MV-4-11 (cell line): ENCODE measurements around the gene INPP5D.
"Not testable (repeated sequence)": the region's sequence is repeated elsewhere in the genome, so short reads cannot be mapped to it uniquely, and the experiment has no call there.

Experiments used
- DNase-seq: peaks from one replicate; lab custom pipeline; 2025; lab: John Stamatoyannopoulos, UW

The INPP5D gene

DNA sequence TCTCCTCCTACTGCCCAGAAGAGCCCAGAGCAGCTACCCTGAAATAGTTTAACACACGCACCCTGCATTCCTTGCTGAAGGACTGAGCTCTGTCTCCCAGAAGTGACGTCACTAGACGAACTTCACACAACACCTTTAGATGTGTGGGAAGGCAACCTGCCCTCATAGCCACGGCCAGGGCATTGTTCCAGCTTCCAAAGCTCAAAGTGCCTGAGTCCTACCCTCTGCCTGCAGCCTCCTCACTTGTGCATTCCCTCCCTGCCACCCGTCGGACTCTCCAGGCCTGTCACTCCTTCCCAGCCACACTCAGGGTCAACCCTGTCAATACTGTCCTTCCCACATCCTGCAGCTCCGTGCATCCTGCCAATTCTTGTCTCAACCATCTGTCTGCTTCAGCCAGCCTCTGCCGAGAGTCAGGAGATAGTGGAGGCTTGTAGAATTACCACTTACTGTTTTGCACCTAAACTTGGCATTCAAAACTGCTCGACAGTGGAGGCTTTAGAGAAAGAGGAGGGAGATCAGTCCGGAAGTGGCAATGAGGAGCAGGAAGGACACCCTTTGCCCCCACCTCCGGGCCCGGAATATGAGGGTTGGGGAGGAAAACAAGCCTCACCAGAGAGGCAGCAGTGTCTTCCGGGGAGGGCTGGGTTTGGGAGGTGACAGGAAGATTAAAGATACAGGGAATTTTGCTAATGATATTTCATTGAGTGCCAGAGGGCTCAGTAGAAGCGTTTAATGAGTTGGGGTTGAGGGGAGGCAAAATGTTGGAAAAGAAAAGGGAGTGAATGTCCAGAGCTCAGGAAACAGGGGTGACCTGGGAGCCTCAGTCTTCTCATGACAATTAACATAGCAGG, 119.1 kb downstream of the INPP5D start:
- no peak for DNase-seq

- DNase-seq, result peak; percentile 41
Observed at GRCh38 chr2:233179848-233180366, 119.8 kb downstream of the INPP5D start.

DNA sequence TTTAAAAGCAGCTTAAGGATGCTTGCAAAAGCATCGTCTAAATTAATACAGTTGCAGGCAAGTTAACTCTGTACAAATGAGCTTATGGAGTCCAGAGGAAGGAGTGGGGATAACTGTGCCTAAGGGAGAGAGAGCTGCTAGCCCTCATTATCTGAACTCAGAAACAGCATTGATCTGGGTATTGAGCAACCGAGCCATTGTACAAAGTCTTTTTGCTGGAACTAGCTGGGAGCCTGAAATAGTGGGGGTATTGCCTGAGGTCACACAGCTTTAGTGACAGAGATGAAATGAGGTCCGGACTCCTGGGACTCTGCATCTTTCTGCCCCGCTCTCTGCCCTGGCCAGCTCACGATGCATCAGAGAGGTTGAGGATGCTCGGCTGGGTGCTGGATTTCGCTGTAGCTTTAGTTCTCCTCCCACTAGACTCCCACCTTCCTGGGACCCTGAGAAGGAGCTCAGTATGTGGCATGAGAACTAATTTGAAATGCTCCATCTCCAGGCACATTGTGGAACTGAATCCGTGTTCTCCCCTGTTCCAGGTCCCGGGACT, 123.8 kb downstream of the INPP5D start:
- DNase-seq, result no peak

DNA sequence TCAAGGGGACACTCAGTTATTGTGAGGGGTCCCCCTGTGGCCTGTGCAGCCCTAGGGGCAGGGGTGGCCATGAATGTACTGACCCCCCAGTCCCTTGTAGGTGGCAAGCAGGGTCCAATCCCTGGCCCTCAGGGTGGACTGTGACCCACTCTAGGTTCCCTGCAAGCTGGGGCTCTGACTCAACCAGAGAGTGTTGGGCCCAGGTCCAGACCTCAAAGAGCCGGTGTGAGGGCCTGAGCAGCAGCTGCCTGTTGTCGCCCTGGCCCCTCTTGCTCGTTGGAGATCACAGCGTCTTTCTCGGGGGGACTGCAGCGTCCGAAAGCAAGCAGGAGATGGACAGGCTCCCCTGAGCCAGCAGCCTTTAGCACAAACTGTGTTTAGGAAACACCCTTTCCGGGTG, 124.5 kb downstream of the INPP5D start:
- no peak for DNase-seq

DNA sequence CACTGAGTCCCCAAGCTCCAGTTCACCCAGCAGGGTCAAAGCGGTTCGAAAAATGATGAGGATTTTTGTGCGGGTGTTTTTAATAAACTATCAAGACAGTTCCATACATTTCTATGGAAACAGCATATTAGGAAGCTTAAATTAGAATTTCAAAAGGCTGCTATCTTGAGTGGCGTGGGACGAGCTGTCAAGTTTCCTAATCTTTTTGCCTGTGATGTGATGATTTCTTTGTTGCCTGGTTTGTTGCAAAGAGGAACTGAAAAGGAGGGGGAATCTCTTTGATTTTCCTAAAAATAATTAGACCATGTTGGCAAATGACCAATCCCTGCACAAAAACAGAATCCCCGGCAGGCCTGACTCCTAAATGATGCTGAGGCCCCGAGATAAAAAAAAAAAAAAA, 125.2 kb downstream of the INPP5D start:
- peak; percentile 67 for DNase-seq

GRCh38 chr2:233185963-233186362, 125.8 kb downstream of the INPP5D start:
- peak; percentile 85 for DNase-seq

- no peak for DNase-seq
Observed at GRCh38 chr2:233186851-233187250, 126.7 kb downstream of the INPP5D start.

DNA sequence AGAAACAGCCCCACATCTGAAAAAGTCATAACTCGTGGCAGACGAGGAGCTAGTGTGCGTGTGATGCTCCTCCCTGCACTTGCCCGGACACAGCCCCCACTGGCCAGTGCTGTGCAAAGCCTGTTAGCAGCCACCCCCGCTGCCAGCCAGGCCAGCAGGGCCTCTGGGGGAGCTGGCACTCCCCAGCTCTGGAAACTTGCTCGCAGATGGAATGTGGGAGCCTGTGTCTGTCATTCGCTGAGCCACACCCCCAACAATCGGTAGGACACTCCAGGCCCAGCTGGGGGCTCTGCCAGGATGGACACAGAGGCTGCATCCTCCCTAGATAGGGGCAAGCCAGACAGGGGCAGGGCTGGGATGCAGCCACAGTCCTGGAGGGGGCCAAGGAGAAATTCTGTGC, 128.9 kb downstream of the INPP5D start:
- DNase-seq, result no peak

- peak; percentile 73 for DNase-seq
Observed at GRCh38 chr2:233191016-233191415, 130.9 kb downstream of the INPP5D start.

GRCh38 chr2:233193738-233194137, 133.6 kb downstream of the INPP5D start:
- DNase-seq, result no peak

DNA sequence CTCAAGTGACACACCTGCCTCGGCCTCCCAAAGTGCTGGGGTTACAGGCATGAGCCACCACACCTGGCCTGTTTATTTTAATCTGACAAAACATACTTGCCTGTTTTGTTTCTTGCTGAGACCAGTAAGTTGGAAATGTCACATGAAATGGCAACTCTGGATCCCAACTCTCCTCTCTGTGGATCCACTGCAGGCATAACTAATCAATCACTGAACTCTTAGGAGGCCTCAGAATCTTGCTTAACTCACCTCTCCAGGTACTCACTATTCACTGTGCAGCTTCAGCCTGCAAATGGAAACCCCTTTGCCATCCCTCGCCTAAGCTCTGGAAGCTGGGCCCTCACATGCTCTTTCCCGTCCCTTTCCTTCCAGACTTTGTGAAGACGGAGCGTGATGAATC, 134.9 kb downstream of the INPP5D start:
- DNase-seq, result no peak

- DNase-seq, result no peak
Observed at GRCh38 chr2:233197022-233197421, 136.9 kb downstream of the INPP5D start.

DNA sequence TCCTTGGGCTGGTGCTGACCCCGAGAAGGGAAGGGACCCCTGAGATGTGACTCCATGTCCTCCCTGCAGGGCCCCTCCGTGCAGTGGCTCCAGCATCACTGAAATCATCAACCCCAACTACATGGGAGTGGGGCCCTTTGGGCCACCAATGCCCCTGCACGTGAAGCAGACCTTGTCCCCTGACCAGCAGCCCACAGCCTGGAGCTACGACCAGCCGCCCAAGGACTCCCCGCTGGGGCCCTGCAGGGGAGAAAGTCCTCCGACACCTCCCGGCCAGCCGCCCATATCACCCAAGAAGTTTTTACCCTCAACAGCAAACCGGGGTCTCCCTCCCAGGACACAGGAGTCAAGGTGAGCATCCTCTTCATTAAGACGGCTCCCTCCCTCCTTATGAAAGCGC, 137.9 kb downstream of the INPP5D start:
- no peak for DNase-seq

- peak; percentile 50 for DNase-seq
Observed at GRCh38 chr2:233199870-233200269, 139.7 kb downstream of the INPP5D start.

GRCh38 chr2:233200790-233201189, 140.6 kb downstream of the INPP5D start:
- DNase-seq, result not testable (repeated sequence)

DNA sequence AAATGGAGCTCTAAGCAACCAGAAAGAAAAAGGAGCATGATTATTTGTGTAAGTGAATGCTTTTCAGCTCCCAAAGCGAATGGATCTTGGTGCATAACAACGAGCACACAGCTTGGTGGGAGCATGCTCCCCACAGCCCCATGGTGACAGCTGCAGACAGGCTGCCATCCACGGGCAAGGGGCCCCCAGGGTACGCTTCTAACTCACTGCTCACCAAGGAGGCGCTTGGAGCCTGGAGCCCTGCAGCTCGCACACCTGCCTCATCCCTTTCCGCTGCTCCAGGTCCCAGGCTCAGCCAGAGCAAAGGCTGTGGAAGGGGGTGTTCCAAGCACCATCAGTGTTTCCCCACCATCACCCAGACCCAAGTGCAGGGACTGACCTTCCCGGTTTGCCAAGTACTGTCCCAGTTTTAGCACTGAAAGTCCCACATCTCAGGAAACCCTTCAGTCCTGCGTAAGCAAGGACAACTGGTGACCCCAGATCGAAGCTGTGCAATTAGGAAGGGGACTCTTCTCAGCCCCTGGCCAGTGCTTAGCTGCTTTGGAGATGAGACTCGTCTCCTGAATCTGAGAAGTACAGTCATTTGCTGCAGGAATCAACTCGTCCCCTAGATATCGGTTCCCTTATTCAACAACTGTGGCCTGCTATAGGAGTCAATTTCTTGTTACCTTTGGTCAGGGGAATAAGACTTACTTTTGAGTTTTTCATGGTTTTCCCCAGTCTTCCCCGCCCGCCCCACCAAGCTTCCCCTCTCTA, 141.3 kb downstream of the INPP5D start:
- DNase-seq, result no peak

DNA sequence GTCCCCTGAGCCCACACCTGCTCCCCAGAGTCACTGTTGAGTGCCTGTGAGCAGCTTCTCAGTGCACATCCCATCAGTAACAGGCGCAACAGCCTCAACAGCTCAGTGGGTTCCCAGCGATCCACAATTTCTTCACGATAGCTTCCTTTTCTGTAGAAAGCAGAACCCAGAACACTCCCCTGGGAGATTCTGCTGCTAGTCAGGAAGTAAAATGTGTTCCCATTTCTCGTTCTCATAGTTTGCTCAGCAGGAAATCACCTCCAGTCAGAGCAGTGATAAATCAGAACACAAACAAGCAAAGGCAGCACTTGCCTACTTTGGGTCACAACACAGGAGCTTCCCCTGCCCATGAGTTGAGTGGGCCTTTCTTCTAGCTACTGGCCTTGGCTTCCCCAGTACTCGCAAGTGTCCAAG, 142.4 kb downstream of the INPP5D start:
- peak; percentile 54 for DNase-seq

DNA sequence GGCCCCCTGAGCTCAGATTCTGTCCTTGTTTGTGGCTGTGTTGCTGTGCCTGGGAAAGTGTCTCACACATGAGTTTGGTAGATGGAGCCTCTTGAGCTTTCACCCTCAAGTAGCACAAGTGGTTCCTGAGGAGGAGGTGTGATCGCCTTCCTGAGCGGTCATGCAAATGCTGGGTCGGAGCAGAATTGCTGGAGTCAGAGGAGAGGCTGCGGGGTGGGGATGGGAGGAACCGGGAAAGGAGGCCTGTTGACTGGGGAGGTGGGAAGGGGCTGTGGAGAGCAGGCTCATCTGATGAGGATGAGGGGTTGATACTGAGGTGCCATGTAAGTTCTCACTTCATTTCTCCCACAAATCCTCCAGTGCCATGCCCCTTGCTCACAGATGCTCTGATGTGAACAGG, 142.9 kb downstream of the INPP5D start:
- no peak for DNase-seq

DNA sequence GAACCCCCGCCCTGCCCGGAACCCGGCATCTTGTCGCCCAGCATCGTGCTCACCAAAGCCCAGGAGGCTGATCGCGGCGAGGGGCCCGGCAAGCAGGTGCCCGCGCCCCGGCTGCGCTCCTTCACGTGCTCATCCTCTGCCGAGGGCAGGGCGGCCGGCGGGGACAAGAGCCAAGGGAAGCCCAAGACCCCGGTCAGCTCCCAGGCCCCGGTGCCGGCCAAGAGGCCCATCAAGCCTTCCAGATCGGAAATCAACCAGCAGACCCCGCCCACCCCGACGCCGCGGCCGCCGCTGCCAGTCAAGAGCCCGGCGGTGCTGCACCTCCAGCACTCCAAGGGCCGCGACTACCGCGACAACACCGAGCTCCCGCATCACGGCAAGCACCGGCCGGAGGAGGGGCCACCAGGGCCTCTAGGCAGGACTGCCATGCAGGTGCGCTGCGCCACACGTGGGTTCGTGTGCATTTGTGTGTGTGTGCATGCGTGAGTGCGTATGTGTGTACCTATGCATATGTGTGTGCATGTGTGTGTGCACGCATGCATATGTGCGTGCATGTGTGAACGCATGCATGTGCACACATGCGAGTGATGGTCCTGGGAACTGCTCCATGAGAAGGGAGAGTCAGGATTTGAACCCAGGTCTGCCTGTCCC, 144.3 kb downstream of the INPP5D start:
- no peak for DNase-seq

GRCh38 chr2:233208382-233209116, 148.4 kb downstream of the INPP5D start:
- DNase-seq, result no peak

GRCh38 chr2:233209117-233209532, 149.0 kb downstream of the INPP5D start:
- DNase-seq, result no peak
